Measurements from ENCODE around the gene PDLIM4.
A peak's percentile ranks its signal among the peaks of the same experiment; 100 is the strongest.

Gene PDLIM4

DNA sequence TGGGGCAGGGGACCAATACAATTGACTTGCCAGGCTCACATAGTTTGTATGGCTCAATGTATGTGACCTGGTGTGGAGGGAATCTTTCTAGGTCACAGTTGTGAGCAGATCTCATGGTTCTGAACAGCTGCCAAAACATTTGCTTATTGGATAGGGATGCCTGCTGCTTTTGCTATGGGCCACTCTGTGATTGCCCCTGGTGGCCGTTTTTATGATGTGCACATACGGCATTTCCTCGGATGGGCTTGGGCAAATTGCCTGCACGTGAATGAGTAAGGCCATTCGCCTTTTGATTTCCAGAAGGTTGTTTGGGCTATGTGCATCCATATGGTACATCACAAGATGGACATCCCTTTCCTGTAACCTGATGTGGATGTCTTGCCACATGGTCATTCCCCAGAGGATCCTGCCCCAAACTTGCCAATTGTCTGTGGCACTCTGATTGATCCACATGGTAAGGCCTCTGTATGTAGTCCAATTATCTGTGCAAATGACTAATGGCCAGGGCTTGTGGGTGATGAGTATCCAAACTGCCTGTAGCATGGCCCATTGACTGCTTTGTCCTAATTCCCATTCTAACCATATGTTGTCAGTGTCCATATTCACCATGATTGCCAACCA lies 26.0 kb downstream of the PDLIM4 start:
- DNase-seq (ENCODE audit: low read depth): no peak

DNA sequence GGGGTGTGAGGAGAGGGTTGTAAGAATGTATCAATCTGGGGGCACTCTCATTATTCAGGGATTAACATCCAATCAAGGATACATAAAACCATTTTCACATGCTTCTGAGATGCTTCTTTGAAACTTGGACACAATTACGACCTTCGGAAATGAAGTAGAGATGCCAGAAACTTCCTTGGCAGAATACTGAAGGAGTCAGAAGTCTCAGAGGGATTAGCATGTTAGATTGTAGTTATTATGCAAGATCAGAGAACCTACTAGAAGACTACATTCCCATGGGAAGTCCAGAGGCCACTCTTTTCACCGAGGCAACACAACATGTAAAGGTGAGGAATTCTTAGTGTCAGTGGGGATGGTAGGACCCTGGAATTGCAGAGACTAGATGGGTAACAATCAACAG lies 31.6 kb downstream of the PDLIM4 start:
- DNase-seq (ENCODE audit: low read depth): no peak

DNA sequence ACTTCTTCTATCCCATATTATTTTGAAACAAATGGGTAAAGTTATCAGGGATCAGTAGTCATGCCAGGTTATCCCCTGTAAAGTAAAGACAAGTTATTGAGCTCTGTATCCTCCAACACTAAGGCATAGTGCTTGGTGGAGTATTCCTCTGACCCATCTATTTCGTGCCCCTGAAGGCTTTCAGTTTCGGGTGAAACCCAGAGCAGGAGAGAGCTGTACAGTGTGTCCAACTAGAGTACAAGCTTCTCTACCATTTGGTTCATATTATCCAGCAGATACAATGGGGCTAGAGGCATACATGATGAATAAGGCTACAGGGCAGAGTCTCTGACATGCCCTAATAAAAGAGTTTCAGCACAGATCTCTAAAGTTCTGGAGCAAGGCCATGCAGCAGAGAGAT lies 33.5 kb downstream of the PDLIM4 start:
- no peak for DNase-seq (ENCODE audit: low read depth)

DNA sequence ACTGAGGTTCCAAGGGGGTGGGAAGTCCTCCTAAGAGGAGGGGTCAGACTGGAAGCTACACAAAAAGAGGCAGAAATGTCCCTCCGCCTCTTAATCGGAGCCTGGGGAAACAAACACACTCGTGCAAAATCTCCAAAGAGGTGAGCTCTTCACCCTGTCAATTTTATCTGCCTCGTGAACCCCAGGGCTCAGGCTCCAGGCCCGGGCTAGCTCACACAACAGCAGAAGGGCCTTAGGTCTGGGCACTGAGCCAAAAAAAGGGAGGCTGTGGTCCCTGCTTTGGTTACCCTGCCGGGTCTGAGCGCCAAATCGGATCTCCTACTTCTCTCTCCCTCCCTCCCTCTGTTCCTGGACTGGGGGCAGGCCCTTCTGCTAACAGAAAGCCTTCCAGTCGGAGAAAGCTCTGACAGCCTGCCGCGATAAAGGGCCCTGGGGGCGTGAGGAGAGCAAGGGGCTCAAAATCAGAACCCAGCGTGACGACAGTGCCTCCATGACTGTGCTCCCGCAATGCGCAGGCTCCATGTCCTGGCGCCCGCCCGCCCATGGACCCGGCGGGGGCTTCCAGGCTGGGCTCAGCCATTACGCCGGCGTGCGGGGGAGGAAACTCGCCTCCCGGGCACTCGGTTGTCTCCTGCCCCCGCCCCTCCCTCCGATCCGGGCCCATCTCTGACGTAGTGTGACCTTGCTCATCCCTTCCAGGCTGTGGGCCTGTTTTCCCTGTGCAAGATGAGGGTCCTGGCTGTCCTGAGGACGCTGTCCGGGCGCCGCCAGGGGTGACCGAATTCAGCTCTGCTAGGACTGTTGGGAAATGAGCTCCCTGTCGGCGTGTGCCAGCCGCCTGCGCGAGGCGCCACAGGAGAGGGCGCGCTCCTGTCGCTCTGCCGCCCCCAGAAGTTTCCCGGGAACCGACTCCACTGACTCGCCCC lies 35.8 kb downstream of the PDLIM4 start:
- peak; percentile 55 for DNase-seq (ENCODE audit: low read depth)

DNA sequence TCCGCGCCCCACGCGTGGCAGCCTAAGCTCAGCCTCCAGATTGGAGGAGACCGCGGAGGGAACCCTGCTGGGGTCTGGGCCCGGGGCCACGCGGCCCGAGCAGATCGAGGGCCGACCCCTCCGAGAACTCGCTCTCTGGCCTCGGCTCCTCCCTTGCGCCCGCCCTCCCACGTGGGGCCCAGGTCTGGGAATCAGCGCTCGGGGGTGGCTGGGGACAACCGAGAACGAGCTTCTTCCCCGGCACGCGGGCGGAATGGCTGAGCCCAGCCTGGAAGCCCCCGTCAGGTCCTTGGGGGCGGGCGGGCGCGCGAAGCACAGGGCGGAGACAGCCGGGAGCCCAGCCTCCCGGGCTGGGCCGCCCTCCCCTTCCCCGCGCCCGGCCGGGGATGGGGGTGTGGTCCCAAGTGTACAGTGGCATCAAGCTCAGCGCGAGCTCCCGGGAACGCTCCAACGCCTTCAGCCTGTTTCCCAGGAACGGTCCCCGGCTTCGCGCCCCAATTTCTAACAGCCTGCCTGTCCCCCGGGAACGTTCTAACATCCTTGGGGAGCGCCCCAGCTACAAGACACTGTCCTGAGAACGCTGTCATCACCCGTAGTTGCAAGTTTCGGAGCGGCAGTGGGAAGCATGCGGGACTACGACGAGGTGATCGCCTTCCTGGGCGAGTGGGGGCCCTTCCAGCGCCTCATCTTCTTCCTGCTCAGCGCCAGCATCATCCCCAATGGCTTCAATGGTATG lies 36.7 kb downstream of the PDLIM4 start, which contains the start of gene SLC22A4:
Gene SLC22A4, plus strand, starts transcription at position 403 of the 736 bp plus-strand sequence. Its CDS starts 223 bp downstream, at position 626.
- DNase-seq (ENCODE audit: low read depth): peak; percentile 60

DNA sequence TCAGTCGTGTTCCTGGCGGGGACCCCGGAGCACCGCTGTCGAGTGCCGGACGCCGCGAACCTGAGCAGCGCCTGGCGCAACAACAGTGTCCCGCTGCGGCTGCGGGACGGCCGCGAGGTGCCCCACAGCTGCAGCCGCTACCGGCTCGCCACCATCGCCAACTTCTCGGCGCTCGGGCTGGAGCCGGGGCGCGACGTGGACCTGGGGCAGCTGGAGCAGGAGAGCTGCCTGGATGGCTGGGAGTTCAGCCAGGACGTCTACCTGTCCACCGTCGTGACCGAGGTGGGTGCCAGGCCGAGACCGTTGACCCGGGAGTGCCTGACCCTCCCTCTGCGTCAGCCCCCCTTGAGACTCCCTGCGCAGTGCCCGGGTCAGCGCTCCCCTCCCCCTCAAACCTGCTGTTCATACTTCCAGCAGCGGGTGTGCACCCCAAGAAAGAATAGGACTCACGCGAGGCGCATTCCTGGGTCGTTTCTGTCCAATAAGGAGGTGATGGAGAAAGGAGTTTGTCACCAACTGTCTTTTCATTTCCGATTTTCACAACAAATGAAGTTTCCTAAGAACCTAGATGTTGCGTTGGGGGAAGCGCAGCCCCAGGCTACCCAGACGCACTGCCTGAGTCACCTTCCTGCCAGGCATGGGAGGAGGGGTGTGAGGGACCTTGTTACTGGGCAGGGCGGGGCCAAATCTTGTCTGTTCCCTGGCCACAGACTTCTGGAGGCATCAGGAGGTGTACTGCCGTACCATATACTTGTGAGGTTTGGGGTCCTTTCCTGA lies 37.4 kb downstream of the PDLIM4 start:
- DNase-seq (ENCODE audit: low read depth): peak; percentile 45

DNA sequence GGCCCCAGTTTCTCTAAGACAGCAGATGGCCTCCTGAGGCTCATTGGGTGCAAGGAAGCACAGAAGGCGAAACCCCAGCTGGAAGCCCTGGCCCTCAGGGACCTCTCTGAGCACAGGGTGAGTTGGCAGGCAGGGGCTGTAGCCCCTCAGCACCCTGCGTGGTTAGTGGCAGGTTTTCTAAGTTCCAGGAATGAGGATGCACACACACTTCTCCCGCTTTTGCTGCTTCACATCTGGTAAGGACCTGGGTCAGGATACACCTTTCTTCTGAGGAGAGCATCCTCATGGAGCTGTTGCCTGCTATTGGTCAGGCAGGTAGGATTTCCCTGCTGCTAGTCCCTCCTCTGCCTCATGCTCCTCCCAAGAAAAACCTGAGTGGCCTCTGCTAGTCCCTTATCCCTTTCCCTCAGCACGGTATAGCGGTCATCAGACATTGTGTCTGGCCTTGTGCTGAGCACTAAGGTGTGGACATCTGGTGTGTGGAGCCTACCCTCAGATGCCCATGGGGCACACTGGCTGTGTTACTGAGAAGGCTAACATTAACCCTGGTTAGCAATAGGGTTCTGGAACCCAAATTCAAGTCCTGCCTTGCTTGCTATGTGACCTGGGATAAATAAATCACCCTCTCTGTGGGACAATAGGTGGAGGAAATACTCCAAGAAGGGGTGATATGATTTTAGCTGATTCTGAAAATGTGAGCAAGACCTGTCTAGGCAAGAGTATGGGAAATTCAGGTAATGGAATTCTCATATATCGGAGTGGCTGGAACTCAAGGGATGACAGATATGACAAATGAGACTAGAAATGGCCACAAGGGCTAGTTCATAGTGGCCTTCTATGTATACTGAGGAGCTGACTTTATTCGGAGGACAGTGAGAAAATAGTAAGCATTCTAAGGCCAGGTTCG lies 38.3 kb downstream of the PDLIM4 start:
- DNase-seq (ENCODE audit: low read depth): no peak

DNA sequence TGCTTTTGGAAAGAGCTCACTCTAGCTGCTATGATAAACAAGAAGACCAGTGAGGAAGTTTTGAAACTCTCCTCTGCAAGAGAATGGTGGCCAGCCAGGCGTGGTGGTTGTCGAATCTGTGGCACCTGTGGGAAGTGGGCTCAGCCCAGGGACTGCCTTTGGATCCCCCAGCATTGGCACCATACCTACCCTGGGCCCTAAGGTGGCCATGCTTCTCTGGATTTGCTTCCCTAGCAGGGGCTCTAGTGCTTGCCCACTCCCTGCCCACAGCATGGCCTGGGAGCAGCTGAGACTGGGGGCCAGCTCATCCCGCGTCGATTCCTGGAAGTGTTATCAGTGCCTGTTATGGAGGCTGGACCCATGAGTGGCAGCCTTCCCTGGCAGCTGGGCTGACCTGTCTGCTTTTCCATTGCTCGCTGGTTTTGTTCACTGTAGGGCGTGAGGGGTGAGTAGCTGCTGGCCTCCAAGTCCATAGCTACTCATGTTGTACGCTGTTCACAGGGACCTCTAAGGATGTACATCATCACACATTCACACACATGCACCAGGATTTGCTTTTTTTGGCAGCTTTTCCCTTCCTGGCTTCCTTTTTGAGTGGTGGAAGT lies 39.0 kb downstream of the PDLIM4 start:
- DNase-seq (ENCODE audit: low read depth): no peak

DNA sequence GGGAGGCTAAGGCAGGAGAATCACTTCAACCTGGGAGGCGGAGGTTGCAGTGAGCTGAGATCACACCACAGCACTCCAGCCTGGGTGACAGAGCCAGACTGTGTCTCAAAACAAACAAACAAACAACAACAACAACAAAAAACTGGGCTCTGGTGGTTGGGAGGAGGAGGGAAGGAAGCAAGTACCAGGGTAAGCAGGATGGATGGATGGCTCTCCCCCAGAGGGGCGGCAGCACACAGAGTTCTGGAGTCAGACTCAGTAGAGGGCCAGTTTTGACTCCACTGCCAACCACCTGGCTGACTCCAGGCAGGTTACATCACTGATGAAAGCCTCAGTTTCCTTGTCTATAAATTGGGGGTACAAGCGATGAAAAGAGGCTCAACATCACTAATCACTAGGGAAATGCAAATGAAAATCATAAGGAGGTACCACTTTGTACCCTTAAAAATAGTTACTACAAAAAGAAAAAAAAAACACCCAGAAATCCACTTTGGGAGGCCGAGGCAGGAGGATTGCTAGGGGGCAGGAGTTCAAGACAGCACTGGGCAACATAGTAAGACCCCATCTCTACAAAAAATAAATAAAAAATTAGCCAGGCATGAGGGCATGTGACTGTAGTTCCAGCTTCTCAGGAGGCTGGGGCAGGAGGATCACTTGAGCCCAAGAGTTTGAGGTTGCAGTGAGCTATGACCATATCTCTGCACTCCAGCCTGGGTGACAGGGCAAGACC lies 39.9 kb downstream of the PDLIM4 start:
- no peak for DNase-seq (ENCODE audit: low read depth)

DNA sequence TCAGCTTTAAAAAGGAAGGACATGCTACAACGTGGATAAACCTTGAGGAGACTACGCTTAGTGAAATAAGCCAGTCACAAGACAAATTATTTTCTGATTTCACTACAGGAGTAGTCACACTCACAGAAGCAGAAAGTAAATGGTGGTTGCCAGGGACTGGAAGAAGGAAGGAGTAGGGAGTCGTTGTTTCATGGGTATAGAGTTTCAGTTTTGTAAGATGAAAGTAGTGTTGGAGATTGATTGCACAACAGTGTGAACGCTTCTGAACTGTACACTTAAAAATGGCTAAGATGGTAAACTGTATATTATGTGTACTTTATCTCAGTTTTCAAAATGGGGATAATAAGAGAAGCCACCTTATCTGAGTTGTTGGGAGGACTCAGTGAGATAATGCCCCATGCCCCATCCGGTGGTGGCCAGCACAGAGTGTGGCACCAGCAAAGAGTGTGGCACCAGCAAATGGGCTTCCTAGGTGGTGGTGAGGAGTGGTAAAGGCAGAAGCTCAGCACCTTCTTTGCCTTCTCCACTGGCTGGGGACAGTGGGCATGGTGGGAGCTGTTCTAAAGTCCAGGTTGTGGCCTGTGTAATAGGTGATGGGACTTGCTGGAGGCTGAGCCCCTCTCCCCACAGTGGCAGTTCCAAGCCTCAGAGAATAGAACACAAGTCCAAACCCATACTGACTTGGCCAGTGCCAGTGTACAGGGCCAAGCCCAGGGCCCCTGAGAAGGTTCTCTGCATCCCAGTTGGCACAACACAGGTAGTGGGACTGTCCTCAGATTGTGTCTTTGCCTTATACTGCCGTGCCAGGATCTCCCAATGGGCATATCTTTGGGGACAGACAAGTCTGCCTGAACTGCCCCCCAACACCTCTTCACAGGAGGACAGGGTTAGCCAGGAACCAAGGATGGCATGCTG lies 41.1 kb downstream of the PDLIM4 start:
- DNase-seq (ENCODE audit: low read depth): no peak

DNA sequence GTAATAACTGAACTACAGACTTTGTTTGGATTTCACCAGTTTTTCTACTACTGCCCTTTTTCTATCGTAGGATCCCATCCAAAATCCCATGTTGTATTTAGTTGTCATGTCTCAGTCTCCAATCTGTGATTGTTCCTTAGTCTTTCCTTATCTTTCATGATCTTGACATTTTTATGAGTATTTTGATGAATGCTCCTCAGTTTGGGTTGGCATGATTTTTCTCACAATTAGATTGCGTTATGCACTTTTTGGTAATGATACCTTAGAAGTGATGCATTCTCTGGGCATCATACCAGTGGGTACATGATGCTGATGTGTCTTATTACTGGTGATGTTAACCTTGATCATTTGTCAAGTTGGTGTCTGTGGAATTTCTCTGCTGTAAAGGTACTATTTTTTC lies 42.4 kb downstream of the PDLIM4 start:
- DNase-seq (ENCODE audit: low read depth): no peak

DNA sequence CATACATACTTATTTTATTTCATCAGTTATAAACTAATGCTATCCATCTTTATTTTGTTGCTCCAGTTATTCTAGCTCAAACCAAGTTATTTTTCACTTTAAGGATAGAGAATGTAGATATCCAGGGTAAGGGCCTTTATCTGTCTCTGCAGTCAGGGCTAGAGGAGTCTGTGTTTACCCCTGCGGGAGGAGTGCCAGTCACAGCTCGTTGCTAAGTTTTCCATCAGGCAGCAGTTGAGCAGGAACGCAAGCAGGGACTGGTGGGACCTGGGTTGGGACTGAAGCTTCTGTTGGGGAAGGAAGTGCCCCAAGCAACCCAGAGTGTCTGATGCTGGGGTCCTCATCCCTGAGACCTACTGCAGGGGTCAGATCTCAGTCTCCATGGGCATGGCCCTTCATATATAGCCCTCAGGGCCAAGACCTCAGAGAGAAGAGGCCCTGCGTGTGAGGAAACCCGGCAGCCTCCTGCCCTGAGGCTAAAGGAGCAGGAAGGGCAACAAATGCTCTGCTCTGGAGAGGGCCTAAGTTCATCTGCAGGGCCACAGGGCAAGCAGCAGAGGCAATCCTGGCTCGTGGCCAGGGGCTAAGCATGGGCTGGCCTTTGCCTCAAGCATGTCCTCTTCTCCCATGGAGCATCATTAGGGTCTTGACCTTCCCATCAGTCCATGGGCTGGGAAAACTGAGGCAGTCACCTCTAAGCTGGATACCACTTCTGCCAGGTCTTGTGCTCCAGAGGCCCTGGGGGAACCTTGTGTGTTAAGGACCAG lies 43.3 kb downstream of the PDLIM4 start:
- DNase-seq (ENCODE audit: low read depth): no peak

DNA sequence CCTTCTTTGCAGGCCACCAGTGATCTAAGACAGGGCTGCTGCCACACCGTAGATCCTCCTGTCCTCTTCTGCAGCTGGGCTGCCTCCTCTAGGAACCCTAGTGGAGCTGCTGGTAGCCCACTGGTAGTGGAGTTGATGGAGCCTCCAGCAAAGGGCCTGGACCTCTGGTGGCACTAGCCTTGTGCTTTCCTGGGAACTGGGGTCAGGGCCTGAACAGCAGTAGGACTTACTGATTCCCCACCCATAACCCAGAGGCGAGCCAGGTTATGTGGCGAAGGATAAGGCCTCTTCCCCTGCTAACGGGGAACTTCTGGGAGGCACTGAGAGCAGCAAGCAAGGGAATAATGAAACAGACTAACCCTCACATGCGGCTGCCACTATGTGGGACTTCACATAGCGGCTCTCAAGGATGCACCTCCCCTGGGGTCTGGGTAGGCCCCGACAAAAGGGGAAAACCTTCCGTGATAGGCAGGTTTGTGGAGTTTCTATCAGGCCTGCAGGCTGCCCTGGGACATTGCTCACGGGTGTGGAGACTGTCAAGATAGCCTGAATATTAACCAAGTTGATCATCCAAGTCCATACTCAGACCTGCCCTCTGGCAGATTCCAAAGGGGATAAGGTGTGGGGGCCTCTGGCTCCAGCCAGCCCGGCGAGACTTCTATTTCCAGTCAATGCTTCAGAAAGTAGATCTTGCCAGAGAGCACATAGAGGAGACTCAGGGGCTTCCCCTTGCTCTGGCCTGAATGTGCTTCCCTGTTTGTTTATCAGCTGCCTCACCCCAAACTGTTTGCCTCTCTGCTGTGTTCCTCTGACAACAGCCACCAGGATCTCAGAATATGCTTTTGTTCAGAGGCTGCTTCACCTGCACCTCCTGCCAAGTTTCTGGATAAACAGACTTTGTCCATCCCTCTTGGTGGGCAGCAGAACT lies 44.1 kb downstream of the PDLIM4 start:
- DNase-seq (ENCODE audit: low read depth): no peak

DNA sequence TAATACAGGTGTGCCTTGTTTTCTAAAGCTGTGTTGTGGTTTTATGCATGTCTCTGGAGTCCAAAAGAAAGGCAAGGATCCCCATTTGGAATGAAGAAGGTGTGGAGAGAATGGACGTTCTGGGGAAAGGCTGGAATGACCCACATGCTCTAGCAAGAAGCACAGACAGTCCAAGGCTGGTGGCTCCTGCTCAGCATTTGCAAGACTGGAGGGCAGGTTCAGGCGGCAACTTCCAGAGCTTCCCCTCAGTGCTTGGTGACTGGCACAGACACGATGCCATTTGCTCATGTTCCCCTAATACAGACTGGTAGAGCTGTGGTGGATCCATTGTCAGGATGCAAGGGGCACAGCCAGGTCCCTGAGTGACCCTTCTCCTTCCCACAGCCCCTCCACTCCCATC lies 44.9 kb downstream of the PDLIM4 start:
- no peak for DNase-seq (ENCODE audit: low read depth)

DNA sequence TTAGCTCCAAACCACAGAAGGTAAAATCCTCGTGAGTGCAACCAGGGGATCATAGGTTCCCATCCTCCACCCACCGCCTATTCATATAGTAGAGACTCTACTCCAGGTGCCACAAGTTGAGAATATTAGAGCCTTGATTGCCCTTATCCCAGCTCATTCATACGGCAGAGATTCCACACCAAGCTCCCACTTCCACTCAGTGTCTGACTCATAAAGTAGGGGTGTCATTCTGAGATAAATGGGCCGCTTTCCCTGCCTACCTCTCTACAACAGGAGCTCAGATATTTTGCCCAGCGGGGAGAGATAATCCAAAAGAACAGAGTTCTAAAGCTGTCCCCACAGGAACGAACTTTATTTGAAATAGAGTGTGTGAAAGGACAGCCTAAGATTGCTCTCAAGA lies 46.1 kb downstream of the PDLIM4 start:
- no peak for DNase-seq (ENCODE audit: low read depth)

DNA sequence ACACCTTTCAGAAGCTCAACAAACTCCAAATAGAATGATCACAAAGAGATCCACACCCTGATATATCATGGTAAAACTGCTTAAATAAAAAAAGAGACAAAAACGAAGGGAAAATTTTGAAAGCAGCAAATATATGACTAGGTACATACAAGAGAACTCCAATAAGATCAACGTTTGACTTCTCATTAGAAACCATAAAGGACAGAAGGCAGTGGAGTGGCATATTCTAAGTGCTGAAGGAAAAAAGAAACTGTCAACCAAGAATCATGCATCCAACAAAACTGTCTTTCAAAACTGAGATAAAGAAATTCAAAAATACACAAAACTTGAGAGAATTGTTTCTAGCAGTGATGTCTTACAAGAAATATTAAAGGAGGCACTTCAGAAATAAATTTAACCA lies 47.9 kb downstream of the PDLIM4 start:
- DNase-seq (ENCODE audit: low read depth): no peak

DNA sequence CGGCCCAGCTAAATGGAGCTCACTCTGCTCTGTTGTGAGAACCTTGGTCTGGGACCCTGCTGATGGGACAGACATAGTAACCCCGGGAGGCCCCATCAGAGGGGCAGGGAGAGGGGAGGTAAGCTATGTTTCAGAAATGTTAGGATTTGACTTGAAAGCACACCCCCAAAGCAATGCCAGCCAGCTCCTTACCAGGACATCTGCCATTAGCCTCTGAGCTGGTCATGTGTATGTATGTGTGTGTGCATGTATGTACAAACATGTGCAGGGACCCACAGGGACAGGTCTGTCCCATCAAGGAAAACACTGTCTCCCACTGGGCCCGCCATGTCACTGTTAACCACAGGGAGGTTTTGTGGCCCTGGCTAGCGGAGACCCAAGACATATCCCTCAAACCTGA lies 51.2 kb downstream of the PDLIM4 start:
- DNase-seq (ENCODE audit: low read depth): no peak
